Nephron progenitor cell (in vitro differentiated cells): Measurements from ENCODE around the gene RCVRN.
A peak's percentile ranks its signal among the peaks of the same experiment; 100 is the strongest.

Experiments
- DNase-seq: peaks from one replicate; pipeline ENCODE4 v3.0.0; 2021
- H3K27ac Mint-ChIP-seq: 2 replicates; pipeline ENCODE4 v1.8.0; 2021; ENCODE audit warnings: mild to moderate bottlenecking, moderate library complexity, mixed read lengths
- H3K27me3 Mint-ChIP-seq: 2 replicates; pipeline ENCODE4 v1.8.0; 2021; ENCODE audit warnings: mild to moderate bottlenecking, low read depth, mixed read lengths; ENCODE audit not compliant: poor library complexity
- H3K36me3 Mint-ChIP-seq: 2 replicates; pipeline ENCODE4 v1.8.0; 2021; ENCODE audit warnings: low read depth, mixed read lengths
- H3K4me1 Mint-ChIP-seq: 2 replicates; pipeline ENCODE4 v1.8.0; 2021; ENCODE audit warnings: mixed read lengths
- H3K4me3 Mint-ChIP-seq: 2 replicates; pipeline ENCODE4 v1.8.0; 2021; ENCODE audit warnings: mild to moderate bottlenecking, moderate library complexity, mixed read lengths
- H3K9me3 Mint-ChIP-seq: 2 replicates; pipeline ENCODE4 v1.8.0; 2021; ENCODE audit warnings: mild to moderate bottlenecking, moderate library complexity, mixed read lengths
- CTCF ChIP-seq: fragments of 200-600 bp; sonication (generic); IDR thresholded peaks from 2 replicates; pipeline ENCODE4 v1.5.0; 2021; ENCODE audit warnings: antibody characterized with exemption

The RCVRN gene

DNA sequence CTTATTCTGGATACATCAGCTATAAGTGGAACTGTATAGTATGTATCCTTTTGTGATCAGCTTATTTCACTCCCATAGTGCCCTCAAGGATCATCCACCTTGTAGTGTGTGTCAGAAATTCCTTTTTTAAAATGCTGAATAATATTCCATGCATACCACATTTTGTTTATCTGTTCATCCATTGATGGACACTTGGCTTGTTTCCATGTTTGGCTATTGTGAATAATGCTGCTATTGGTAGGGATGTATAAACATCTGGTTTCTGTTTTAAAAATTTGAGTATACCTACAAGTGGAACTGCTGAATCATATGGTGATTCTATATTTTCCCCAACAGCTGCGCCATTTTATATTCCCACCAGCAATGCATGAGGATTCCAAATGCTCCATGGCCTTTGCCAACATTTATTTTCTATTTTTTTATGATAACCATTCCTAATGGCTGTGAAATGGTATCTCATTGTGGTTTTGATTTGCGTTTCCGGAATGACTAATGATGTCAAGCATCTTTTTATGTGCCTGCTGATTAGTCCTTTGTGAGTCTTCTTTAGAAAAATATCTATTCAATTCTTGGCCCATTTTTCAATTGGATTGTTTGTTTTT lies 11.6 kb downstream of the RCVRN start:
- no peak for TF ChIP-seq CTCF
- H3K27me3 Mint-ChIP-seq: peaks cover 7% of the 10 kb centered on the region
- H3K27ac Mint-ChIP-seq: peak overlapping the region; percentile 21
- H3K4me1 Mint-ChIP-seq: peaks cover 40% of the 10 kb centered on the region
- no peak overlapping the region for H3K4me3 Mint-ChIP-seq
- DNase-seq: no peak
- no peaks in the 10 kb centered on the region for H3K9me3 Mint-ChIP-seq
- H3K36me3 Mint-ChIP-seq: no peaks in the 10 kb centered on the region

- H3K27ac Mint-ChIP-seq: no peak overlapping the region
- no peak overlapping the region for H3K4me3 Mint-ChIP-seq
- peaks cover 8% of the 10 kb centered on the region for H3K9me3 Mint-ChIP-seq
- peak; percentile 71 for TF ChIP-seq CTCF
- no peaks in the 10 kb centered on the region for H3K36me3 Mint-ChIP-seq
- H3K27me3 Mint-ChIP-seq: peaks cover 23% of the 10 kb centered on the region
- H3K4me1 Mint-ChIP-seq: peaks cover 15% of the 10 kb centered on the region
- DNase-seq: peak; percentile 54
Observed at GRCh38 chr17:9890124-9890523, 14.9 kb downstream of the RCVRN start.

- Mint-ChIP-seq H3K4me1 (peaks cover 10% of the 10 kb centered on the region), H3K27me3 (peaks cover 16% of the 10 kb centered on the region), H3K4me3 (no peak overlapping the region), H3K9me3 (peaks cover 34% of the 10 kb centered on the region), H3K27ac (no peak overlapping the region), H3K36me3 (peaks cover 8% of the 10 kb centered on the region)
- no peak for DNase-seq
- TF ChIP-seq CTCF: no peak
Observed at GRCh38 chr17:9887508-9887907, 17.6 kb downstream of the RCVRN start.

DNA sequence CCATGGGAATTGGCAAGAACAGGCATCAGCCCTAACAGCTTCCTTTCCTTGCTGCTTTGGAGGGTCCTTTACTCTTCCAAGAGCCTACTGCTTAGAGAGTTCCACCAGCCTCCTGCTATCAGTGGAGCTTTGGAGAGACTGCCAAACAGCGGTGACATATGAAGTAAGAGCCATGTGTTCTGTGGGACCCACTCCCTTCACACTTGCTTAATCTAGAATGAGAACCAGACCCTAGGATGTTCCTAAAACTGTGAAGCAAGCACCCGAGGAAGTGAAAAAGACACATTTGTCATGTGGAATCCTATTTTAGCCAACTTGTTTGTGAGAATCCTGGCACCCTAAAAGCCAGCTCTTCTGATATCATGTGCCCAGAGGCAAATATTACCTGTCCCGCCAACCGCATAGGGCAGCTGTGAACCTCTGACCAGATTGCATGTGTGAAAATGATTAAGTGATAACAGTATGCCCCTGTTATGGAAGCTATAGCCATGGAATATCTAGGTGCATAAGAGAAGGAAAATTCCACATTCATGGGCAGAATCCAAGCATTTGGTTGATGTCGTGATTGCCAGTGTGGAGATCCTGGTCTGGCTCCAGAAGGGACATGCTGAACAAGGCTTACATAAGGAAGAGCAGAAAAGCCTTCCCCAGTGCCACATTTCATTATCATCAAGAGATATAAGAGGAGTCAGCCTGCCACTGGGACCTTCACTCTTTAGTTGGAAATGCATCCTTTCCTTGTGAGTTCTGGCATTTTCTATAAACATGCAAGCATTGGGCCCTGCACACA lies 18.7 kb downstream of the RCVRN start:
- no peak for DNase-seq
- no peak for TF ChIP-seq CTCF
- no peak overlapping the region for H3K4me3 Mint-ChIP-seq
- peaks cover 16% of the 10 kb centered on the region for H3K27me3 Mint-ChIP-seq
- peaks cover 6% of the 10 kb centered on the region for H3K4me1 Mint-ChIP-seq
- H3K27ac Mint-ChIP-seq: no peak overlapping the region
- H3K36me3 Mint-ChIP-seq: peaks cover 8% of the 10 kb centered on the region
- peaks cover 45% of the 10 kb centered on the region for H3K9me3 Mint-ChIP-seq

DNA sequence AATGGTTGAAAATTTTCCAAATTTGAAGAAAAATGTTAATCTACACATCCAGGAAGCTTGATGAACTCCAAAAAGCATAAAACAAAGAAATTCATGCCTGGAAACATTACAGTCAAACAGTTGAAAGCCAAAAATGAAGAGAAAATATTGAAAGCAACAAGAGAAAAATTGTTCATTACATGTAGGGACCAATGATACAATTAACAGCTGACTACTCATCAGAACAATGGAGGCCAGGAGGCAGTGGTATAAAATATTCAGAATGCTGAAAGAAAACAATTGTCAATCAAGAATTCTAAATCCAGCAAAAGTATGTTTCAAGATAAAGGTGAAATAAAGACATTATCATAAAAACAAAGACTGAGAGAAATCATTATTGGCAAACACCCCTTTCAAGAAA lies 21.6 kb downstream of the RCVRN start:
- no peak overlapping the region for H3K4me3 Mint-ChIP-seq
- peaks cover 8% of the 10 kb centered on the region for H3K36me3 Mint-ChIP-seq
- peaks cover 61% of the 10 kb centered on the region for H3K9me3 Mint-ChIP-seq
- DNase-seq: no peak
- H3K27me3 Mint-ChIP-seq: peaks cover 16% of the 10 kb centered on the region
- no peak overlapping the region for H3K27ac Mint-ChIP-seq
- peaks cover 7% of the 10 kb centered on the region for H3K4me1 Mint-ChIP-seq
- no peak for TF ChIP-seq CTCF

DNA sequence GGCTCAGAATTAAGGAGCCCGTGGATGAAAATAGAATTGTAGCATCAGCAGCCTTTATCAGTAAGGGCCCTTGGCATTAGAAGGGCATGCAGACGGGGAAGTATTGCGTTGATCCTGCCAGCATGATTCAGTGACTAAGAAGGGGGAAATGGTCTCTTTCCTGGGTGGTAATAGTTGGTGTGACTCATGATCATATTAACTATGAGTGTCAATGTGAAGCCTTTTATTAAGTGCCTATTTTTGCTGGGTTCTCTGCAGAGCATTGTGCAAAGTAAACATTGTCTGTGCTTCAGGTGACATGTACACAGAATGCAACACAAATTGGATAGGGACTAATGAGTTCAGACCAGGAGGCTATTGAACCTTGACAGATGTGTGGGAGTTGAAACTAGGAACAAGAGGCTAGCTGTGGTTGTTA lies 24.5 kb downstream of the RCVRN start:
- no peak overlapping the region for H3K27ac Mint-ChIP-seq
- no peak overlapping the region for H3K4me3 Mint-ChIP-seq
- H3K9me3 Mint-ChIP-seq: peaks cover 57% of the 10 kb centered on the region
- TF ChIP-seq CTCF: no peak
- H3K36me3 Mint-ChIP-seq: peaks cover 8% of the 10 kb centered on the region
- peaks cover 10% of the 10 kb centered on the region for H3K4me1 Mint-ChIP-seq
- H3K27me3 Mint-ChIP-seq: no peaks in the 10 kb centered on the region
- DNase-seq: no peak
